ENCODE data around the gene NUPR1.
"Not testable (repeated sequence)": the region's sequence is repeated elsewhere in the genome, so short reads cannot be mapped to it uniquely, and the experiment has no call there.

GRCh38 chr16:28483361-28483760 lies 55.4 kb downstream of the NUPR1 start:
- TF ChIP-seq POLR2A, CTCF (IDR thresholded peaks at IDR 0.05): not testable (repeated sequence)
